22Rv1 (cell line): Measurements from ENCODE around the gene GYPE.
"Not testable (repeated sequence)": the region's sequence is repeated elsewhere in the genome, so short reads cannot be mapped to it uniquely, and the experiment has no call there.

Experiments
- CTCF ChIP-seq: fragments of 450-650 bp; IDR thresholded peaks from 2 replicates; pipeline ENCODE4 v1.5.1; 2017; ENCODE audit warnings: mild to moderate bottlenecking
- ZFX ChIP-seq: fragments of 450-650 bp; IDR thresholded peaks from 2 replicates; pipeline ENCODE4 v1.6.1; 2017; ENCODE audit warnings: antibody characterized with exemption, borderline replicate concordance

GRCh38 chr4:143870523-143871268 is 34.7 kb downstream of the GYPE start:
- not testable (repeated sequence) for TF ChIP-seq CTCF, ZFX
